Gastrocnemius medialis (tissue), 4 donors: ENCODE measurements around the gene INO80B. TPM values are rescaled to one million over a fixed set of nuclear protein-coding genes. Genes with fewer than 3 reads are reported as not detected.

Source experiments
- ATAC-seq, 2 donors: fragments of 150-250 bp; one replicate each; pipeline ENCODE4 v1.9.1; 2016
- DNase-seq, 2 donors: peaks; one replicate each; pipeline ENCODE4 v3.0.0-alpha.2; 2019
- H3K27ac ChIP-seq, 4 donors: fragments of 200-600 bp; sonication (generic); 1 replicate in 1 of 4; 2 replicates in 3 of 4; pipeline ENCODE4 v1.5.1; 2016 to 2018; ENCODE audit warnings: mild to moderate bottlenecking in 2 of 4, moderate library complexity in 1 of 4
- H3K27me3 ChIP-seq, 3 donors: fragments of 200-600 bp; sonication (generic) in 2 of 3; 1 replicate in 1 of 3; 2 replicates in 2 of 3; pipeline versions ENCODE4 v1.5.1 to v1.6.0; 2016 to 2019; ENCODE audit warnings: mild to moderate bottlenecking in 1 of 3, moderate library complexity in 1 of 3
- H3K36me3 ChIP-seq, 2 donors: fragments of 200-600 bp; sonication (generic) in 1 of 2; one replicate each; pipeline ENCODE4 v1.5.1; 2017 to 2018
- H3K4me1 ChIP-seq, 2 donors: fragments of 200-600 bp; sonication (generic) in 1 of 2; one replicate each; pipeline ENCODE4 v1.5.1; 2016 to 2017; ENCODE audit warnings: mild to moderate bottlenecking in 2 of 2
- H3K4me3 ChIP-seq, 4 donors: fragments of 200-600 bp; sonication (generic) in 3 of 4; 1 replicate in 1 of 4; 2 replicates in 3 of 4; pipeline ENCODE4 v1.5.1; 2016 to 2019; ENCODE audit warnings: mild to moderate bottlenecking in 2 of 4
- H3K9me3 ChIP-seq, 3 donors: fragments of 200-600 bp; sonication (generic) in 2 of 3; 1 replicate in 1 of 3; 2 replicates in 2 of 3; pipeline ENCODE4 v1.5.1; 2016 to 2019
- CTCF ChIP-seq, 5 experiments: fragments of 450-650 bp in 3 of 5; fragments of 200-600 bp in 2 of 5; sonication (generic) in 2 of 5; IDR thresholded peaks in 4 of 5; conservative IDR thresholded peaks in 1 of 5; 1 replicate in 4 of 5; 2 replicates in 1 of 5; pipeline ENCODE4 v1.5.1; 2016 to 2019; ENCODE audit warnings: antibody characterized with exemption in 5 of 5, mild to moderate bottlenecking in 3 of 5, moderate library complexity in 3 of 5
- POLR2A ChIP-seq, 2 donors: fragments of 450-650 bp; IDR thresholded peaks; one replicate each; pipeline ENCODE4 v1.6.1; 2017; ENCODE audit warnings: antibody characterized with exemption in 2 of 2, mild to moderate bottlenecking in 2 of 2, moderate library complexity in 2 of 2
- in situ Hi-C, 4 donors: fragments of 200-750 bp; cut with MboI; loops; one replicate each; pipeline versions ENCODE4 v1.15.0 to v1.8.0; 2017; ENCODE audit warnings: low sequenced_read_pairs in 4 of 4
- intact Hi-C: fragments of 100-400 bp; cut with DNase I; formaldehyde crosslinking; loops from one replicate; pipeline ENCODE4 v1.15.1; 2023; ENCODE audit warnings: low total_unique reads
- total RNA-seq, 4 donors: library from RNA; depleted of rRNA; stranded (reverse); fragments of >200 nt; gene quantifications; one replicate each; pipeline versions ENCODE4 v1.1.0 to v1.2.3, GENCODE V29; 2016

The INO80B gene
- total RNA-seq, 4 donors from 2014 or later = 14.5 to 51.9 (median 41.1) TPM

GRCh38 chr2:74471332-74472065 lies 16.6 kb downstream of the INO80B start:
- in situ Hi-C loops = loop anchor here in 1 of 4 donors (25.0 kb wide), 1 partner anchor 366 kb away; the partner anchor contains the start of gene HK2
- no peak for DNase-seq

GRCh38 chr2:74472086-74472944 lies 17.4 kb downstream of the INO80B start, which contains the start of gene MRPL53:
MRPL53 (minus strand) TSS chr2:74472680; CDS start chr2:74472660, 20 bp downstream.
- Histone ChIP-seq H3K36me3 (peaks cover 0 to 20% of the 10 kb centered on the region in 2 donors), H3K27me3 (no peaks in the 10 kb centered on the region), H3K27ac (peak within 1 kb of the TSS; percentile 79 to 90 (median 87)), H3K4me1 (peaks cover 20 to 25% of the 10 kb centered on the region in 2 donors), H3K4me3 (peak within 1 kb of the TSS; percentile 67 to 88 (median 79)), H3K9me3 (no peaks in the 10 kb centered on the region)
- ATAC-seq = peak; percentile 95 to 96
- TF ChIP-seq POLR2A (IDR thresholded peaks at IDR 0.05) (peak; percentile 48 to 68), CTCF (IDR thresholded peaks at IDR 0.05 in 4 of 5, conservative IDR thresholded peaks at IDR 0.05 in 1 of 5) (no peak)
- peak; percentile 86 to 90 for DNase-seq
- in situ Hi-C loops (loop anchor here in 1 of 4 donors (25.0 kb wide), 1 partner anchor 365 kb away; the partner anchor contains the start of gene HK2), intact Hi-C loops (loop anchor here (1.0 kb wide), 1 partner anchor 18 kb away; no protein-coding TSS in a partner anchor)

More at GRCh38 chr2:74471332-74472065, 16.6 kb downstream of the INO80B start:
- Histone ChIP-seq H3K4me3 (peak overlapping the region; percentile 67 to 88 (median 79)), H3K9me3 (no peaks in the 10 kb centered on the region), H3K4me1 (peaks cover 20 to 25% of the 10 kb centered on the region in 2 donors), H3K27me3 (no peaks in the 10 kb centered on the region), H3K36me3 (peaks cover 0 to 17% of the 10 kb centered on the region in 2 donors), H3K27ac (peak overlapping the region; percentile 79 to 90 (median 87))
- ATAC-seq = peak in 1 of 2 donors; percentile 5
- TF ChIP-seq CTCF (IDR thresholded peaks at IDR 0.05 in 4 of 5, conservative IDR thresholded peaks at IDR 0.05 in 1 of 5) = no peak
- no peak for TF ChIP-seq POLR2A (IDR thresholded peaks at IDR 0.05)
- intact Hi-C loops = loop anchor here (1.0 kb wide), 1 partner anchor 17 kb away; no protein-coding TSS in a partner anchor

- DNase-seq = no peak
- Histone ChIP-seq H3K27me3 (no peaks in the 10 kb centered on the region), H3K9me3 (no peaks in the 10 kb centered on the region), H3K27ac (peak overlapping the region; percentile 79 to 90 (median 87)), H3K4me1 (peaks cover 20 to 25% of the 10 kb centered on the region in 2 donors), H3K4me3 (peak overlapping the region; percentile 67 to 88 (median 79)), H3K36me3 (peaks cover 0 to 25% of the 10 kb centered on the region in 2 donors)
- in situ Hi-C loops (loop anchor here in 1 of 4 donors (25.0 kb wide), 1 partner anchor 364 kb away; the partner anchor contains the start of gene HK2), intact Hi-C loops (loop anchor here (1.0 kb wide), 2 partner anchors 9 to 19 kb away; partner anchors contain the start of gene CCDC142)
- no peak for TF ChIP-seq POLR2A (IDR thresholded peaks at IDR 0.05)
- TF ChIP-seq CTCF (IDR thresholded peaks at IDR 0.05 in 4 of 5, conservative IDR thresholded peaks at IDR 0.05 in 1 of 5) = no peak
- peak in 1 of 2 donors; percentile 15 for ATAC-seq
Observed at GRCh38 chr2:74472945-74473258, 18.0 kb downstream of the INO80B start.

- in situ Hi-C loops = loop anchor here in 1 of 4 donors (25.0 kb wide), 1 partner anchor 363 kb away; the partner anchor contains the start of gene HK2
- no peaks in the 10 kb centered on the region for H3K9me3 ChIP-seq
Observed at GRCh38 chr2:74474481-74474880, 19.6 kb downstream of the INO80B start.

More at GRCh38 chr2:74474481-74474880, 19.6 kb downstream of the INO80B start:
- Histone ChIP-seq H3K36me3 (peaks cover 0 to 32% of the 10 kb centered on the region in 2 donors), H3K27ac (no peak overlapping the region), H3K4me3 (no peak overlapping the region), H3K27me3 (no peaks in the 10 kb centered on the region), H3K4me1 (peaks cover 20 to 25% of the 10 kb centered on the region in 2 donors)
- no peak for ATAC-seq
- no peak for DNase-seq
- TF ChIP-seq POLR2A (IDR thresholded peaks at IDR 0.05) (no peak), CTCF (IDR thresholded peaks at IDR 0.05 in 4 of 5, conservative IDR thresholded peaks at IDR 0.05 in 1 of 5) (no peak)
- intact Hi-C loops = no loop called here
